Glutamatergic neuron (in vitro differentiated cells): ENCODE results near the gene MRPS18A. TPM values are rescaled to one million over a fixed set of nuclear protein-coding genes. Genes with fewer than 3 reads are reported as not detected.

Source experiments
- DNase-seq: peaks from one replicate; pipeline ENCODE4 v3.0.0; 2022
- H3K27ac Mint-ChIP-seq: one replicate; pipeline ENCODE4 v1.8.0; 2020; ENCODE audit warnings: mild to moderate bottlenecking, mixed read lengths, inconsistent platforms; ENCODE audit not compliant: unreplicated experiment
- H3K27me3 Mint-ChIP-seq: one replicate; pipeline ENCODE4 v1.8.0; 2020; ENCODE audit warnings: mild to moderate bottlenecking, moderate library complexity, mixed read lengths, inconsistent platforms; ENCODE audit not compliant: unreplicated experiment
- H3K36me3 Mint-ChIP-seq: one replicate; pipeline ENCODE4 v1.8.0; 2020; ENCODE audit warnings: mild to moderate bottlenecking, mixed read lengths, inconsistent platforms; ENCODE audit not compliant: unreplicated experiment
- H3K4me1 Mint-ChIP-seq: one replicate; pipeline ENCODE4 v1.8.0; 2020; ENCODE audit warnings: mild to moderate bottlenecking, low read depth, mixed read lengths, inconsistent platforms; ENCODE audit not compliant: unreplicated experiment
- H3K4me3 Mint-ChIP-seq: one replicate; pipeline ENCODE4 v1.8.0; 2020; ENCODE audit warnings: mild to moderate bottlenecking, mixed read lengths, inconsistent platforms; ENCODE audit not compliant: unreplicated experiment
- H3K9me3 Mint-ChIP-seq: one replicate; pipeline ENCODE4 v1.8.0; 2020; ENCODE audit warnings: mild to moderate bottlenecking, moderate library complexity, mixed read lengths, inconsistent platforms; ENCODE audit not compliant: unreplicated experiment
- CTCF ChIP-seq: fragments of 200-600 bp; sonication (generic); IDR thresholded peaks from one replicate; pipeline ENCODE4 v1.5.0; 2021; ENCODE audit not compliant: partially characterized antibody, unreplicated experiment
- long read RNA-seq: library from polyadenylated mRNA; unstranded; transcript quantifications from one replicate; pipeline ENCODE4 v2.0.0, GENCODE V29; 2020; ENCODE audit not compliant: unreplicated experiment
- total RNA-seq: library from RNA; stranded (reverse); fragmentation: NEBNext Ultra II Directional; extraction: Animal tissue kit (Norgen Biotek cat#: 25700); gene quantifications from one replicate; pipeline ENCODE4 v1.2.1, GENCODE V29; 2021; ENCODE audit not compliant: unreplicated experiment

Gene MRPS18A
- 27.7 TPM for total RNA-seq
- long read RNA-seq, transcript MRPS18A-202 (6 exons, 1,062 nt): major isoform, 18 of 28 reads
- long read RNA-seq, partial matches to known transcripts: 1 of 28 reads
- long read RNA-seq, other reads (novel, unspliced or antisense): 3 of 28 reads

GRCh38 chr6:43687437-43688347 lies at the start of gene MRPS18A:
MRPS18A (minus strand) TSS chr6:43687791; CDS start chr6:43687779, 12 bp downstream.
- H3K27me3 Mint-ChIP-seq: peaks cover 3% of the 10 kb centered on the region
- DNase-seq: peak; percentile 85
- H3K9me3 Mint-ChIP-seq: peaks cover 4% of the 10 kb centered on the region
- peaks cover 17% of the 10 kb centered on the region for H3K4me1 Mint-ChIP-seq
- no peak for TF ChIP-seq CTCF
- peak within 1 kb of the TSS; percentile 98 for H3K4me3 Mint-ChIP-seq
- H3K36me3 Mint-ChIP-seq: no peaks in the 10 kb centered on the region
- H3K27ac Mint-ChIP-seq: peak within 1 kb of the TSS; percentile 83

- Mint-ChIP-seq H3K4me1 (no peaks in the 10 kb centered on the region), H3K4me3 (no peak overlapping the region), H3K36me3 (no peaks in the 10 kb centered on the region), H3K27ac (no peak overlapping the region), H3K9me3 (peaks cover 3% of the 10 kb centered on the region), H3K27me3 (peaks cover 2% of the 10 kb centered on the region)
- no peak for TF ChIP-seq CTCF
- DNase-seq: no peak
Measured at GRCh38 chr6:43736844-43737243, 49.3 kb upstream of the MRPS18A start.

GRCh38 chr6:43736211-43736786 lies 48.7 kb upstream of the MRPS18A start:
- Mint-ChIP-seq H3K4me3 (no peak overlapping the region), H3K27ac (no peak overlapping the region), H3K4me1 (no peaks in the 10 kb centered on the region), H3K9me3 (peaks cover 3% of the 10 kb centered on the region), H3K36me3 (no peaks in the 10 kb centered on the region), H3K27me3 (peaks cover 2% of the 10 kb centered on the region)
- no peak for TF ChIP-seq CTCF
- DNase-seq: no peak

DNA sequence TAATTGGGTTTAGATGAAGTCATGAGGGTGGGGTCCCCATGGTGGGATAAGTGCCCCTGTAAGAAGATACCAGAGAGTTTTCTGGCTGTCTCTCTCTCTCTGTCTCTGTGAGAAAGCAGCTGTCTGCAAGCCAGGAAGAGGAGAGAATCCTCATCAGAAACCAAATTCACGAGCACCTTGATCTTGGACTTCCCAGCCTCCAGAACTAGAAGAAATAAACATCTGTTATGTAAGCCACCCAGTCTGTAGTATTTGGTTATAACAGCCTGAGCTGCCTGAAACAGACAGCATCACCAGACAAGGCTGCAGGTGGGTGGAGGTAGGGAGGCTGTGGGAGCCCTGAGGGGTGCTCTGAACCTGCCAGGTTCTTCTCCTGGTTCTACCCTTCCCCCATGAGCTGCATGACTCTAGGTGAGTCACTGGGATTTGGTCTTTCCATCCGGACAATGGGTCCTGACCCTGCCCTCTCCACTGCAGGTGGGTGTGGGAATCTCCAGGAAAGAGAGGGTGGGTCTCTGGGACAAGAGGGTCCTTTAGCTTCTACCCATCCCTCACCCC lies 48.1 kb upstream of the MRPS18A start:
- H3K27ac Mint-ChIP-seq: no peak overlapping the region
- no peak for TF ChIP-seq CTCF
- H3K4me3 Mint-ChIP-seq: no peak overlapping the region
- DNase-seq: no peak
- H3K9me3 Mint-ChIP-seq: peaks cover 3% of the 10 kb centered on the region
- peaks cover 2% of the 10 kb centered on the region for H3K27me3 Mint-ChIP-seq
- no peaks in the 10 kb centered on the region for H3K36me3 Mint-ChIP-seq
- no peaks in the 10 kb centered on the region for H3K4me1 Mint-ChIP-seq
